C4-2B (cell line): ENCODE results near the gene CAPN9.

Experiments used
- H3K27ac ChIP-seq: fragments of 450-650 bp; 2 replicates; pipeline ENCODE4 v1.5.1; 2017
- ZFX ChIP-seq: fragments of 450-650 bp; IDR thresholded peaks from 2 replicates; pipeline ENCODE4 v1.6.1; 2017
- TF ChIP-seq, protein P1 (sequence below): fragments of 450-650 bp; conservative IDR thresholded peaks from 2 replicates; pipeline ENCODE4 v1.5.1; 2017; ENCODE audit warnings: mild to moderate bottlenecking

Gene CAPN9

DNA sequence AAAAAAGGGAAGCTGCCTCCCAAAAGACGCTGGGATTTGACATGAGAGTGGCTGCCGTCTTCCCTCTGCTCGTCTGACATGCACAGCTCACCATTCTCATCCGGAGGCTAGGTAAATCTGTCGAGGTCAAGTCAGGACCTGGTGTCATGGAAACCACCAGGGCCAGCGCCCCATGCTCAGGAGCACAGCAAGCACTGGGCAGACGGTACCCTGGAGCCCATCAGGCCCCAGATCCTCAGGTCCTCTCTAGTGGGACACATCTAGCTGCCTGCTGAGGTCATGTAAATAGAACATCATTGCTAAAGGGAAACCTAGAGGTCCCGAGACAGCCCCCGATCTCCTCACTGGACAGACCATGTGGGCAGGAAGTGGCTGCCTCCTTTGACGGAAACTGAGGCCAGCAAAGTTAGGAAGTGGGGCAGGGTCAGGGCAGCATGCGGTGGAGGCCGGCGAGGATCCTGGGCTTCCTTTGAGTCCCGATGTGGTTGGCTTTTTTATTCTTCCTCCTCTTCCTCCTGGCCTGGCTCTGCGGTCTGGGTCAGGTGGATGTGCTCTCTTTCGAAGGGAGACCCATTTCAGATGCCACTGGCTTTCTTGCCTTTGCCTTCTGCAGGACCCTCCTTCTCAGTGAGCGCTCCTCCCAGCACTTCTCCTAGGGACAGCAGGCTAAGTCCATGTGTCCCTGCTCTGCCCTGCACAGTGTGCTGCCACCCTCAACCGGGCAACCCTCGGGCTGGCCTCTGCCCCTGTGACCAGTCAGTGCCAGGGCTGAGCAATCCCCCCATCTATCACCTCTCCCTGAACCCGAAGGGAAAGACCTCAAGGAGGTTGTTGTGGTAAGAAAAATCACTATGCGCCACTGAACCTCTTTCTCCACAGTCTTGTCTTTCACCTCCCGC, 39.2 kb upstream of the CAPN9 start:
- no peak overlapping the region for H3K27ac ChIP-seq
- TF ChIP-seq, protein P1, sequence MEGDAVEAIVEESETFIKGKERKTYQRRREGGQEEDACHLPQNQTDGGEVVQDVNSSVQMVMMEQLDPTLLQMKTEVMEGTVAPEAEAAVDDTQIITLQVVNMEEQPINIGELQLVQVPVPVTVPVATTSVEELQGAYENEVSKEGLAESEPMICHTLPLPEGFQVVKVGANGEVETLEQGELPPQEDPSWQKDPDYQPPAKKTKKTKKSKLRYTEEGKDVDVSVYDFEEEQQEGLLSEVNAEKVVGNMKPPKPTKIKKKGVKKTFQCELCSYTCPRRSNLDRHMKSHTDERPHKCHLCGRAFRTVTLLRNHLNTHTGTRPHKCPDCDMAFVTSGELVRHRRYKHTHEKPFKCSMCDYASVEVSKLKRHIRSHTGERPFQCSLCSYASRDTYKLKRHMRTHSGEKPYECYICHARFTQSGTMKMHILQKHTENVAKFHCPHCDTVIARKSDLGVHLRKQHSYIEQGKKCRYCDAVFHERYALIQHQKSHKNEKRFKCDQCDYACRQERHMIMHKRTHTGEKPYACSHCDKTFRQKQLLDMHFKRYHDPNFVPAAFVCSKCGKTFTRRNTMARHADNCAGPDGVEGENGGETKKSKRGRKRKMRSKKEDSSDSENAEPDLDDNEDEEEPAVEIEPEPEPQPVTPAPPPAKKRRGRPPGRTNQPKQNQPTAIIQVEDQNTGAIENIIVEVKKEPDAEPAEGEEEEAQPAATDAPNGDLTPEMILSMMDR: no peak
- no peak for TF ChIP-seq ZFX

DNA sequence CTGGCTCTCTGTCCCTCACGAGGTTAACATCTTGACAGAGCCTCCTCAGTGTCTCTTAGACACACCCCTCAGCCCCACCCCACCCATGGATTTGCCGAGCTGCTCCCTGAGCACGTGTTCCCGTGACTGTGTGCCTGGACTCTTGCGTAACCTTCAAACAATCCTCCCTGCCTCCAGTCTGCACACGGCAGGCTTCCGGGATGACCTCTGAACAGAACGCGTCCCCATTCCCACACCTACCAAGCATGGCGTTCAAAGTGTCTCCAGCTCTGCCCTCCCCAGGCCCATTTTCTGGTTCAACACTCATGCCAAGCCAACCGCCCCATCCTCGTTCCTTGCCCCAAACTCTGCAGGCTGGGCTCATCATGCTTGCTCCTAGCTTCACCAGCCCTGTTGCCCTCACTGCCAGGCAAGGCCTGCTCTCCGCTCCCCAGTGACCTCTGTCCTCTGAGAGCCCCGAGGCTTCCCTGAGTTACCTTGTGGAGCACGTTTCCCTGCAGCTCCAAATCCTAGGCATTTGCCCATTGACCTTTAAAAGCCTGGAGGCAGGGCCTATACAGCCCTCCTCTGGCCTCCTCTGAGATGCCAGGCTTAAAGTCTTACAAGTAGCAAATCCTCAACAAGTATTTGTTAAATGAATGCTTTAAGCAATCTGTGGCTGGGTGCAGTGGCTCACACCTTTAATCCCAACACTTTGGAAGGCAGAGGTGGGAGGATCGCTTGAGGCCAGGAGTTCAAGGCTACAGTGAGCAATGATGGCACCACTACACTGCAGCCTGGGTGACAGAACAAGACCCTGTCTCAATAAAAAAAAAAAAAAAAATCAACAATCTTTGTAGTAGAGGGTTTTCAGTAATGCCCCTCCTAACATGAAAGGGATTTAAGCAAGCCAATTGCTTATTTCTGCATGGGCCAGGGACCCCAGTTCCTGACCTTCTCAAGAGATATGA, 38.3 kb upstream of the CAPN9 start:
- no peak overlapping the region for H3K27ac ChIP-seq
- no peak for TF ChIP-seq ZFX
- TF ChIP-seq, protein P1: no peak

DNA sequence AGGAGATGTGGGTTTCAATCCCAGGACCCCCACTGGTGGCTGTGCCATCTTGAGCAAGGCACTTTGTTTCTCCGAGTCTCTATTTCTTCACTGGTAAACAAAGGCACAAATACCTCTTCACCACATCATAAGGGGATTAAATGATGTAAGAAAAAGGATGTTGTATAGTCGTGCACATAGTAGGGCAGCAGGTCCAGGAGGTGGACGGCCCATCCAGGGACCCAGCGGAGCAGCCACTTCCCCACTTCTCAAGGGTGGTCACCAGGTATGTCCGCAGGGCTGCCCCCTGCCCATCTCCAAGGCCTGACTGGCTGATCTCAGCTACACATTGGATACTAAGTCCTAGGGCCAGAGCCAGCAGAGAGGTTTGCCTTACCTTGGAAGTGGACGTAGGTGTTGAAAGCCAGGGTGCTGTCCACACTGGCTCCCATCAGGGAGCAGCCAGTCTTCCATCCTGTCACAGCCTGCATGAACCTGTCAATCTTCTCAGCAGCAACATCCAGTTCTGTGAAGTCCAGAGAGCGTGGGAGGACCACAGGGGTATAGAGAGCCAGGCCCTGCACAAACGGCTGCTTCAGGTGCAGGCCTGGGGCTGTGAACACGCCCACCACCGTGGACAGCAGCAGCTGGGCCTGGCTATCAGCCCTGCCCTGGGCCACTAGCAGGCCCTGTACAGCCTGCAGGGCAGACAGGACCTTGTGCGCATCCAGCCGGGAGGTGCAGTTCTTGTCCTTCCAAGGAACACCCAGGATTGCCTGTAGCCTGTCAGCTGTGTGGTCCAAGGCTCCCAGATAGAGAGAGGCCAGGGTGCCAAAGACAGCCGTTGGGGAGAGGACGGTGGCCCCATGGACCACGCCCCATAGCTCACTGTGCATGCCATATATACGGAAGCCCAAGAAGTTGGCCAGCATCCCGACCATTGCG, 37.3 kb upstream of the CAPN9 start:
- H3K27ac ChIP-seq: no peak overlapping the region
- no peak for TF ChIP-seq ZFX
- TF ChIP-seq, protein P1: no peak

DNA sequence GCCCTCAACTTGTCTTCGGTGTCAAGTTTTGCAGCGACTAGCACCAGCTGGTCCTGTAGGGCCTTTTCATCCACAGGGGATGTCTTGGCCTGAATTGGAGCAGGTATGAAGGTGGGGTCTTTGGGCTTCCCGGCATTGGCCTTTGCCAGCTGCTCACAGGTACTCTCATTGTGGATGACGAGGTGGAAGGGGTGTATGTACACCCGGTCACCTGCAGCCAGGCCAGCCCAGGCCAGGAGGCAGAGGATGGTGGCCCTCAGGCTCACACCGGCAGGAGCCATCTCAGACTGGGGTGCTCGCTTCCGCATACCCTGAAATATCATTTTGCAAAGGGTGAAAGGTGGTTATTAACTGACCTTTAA, 36.7 kb upstream of the CAPN9 start:
- TF ChIP-seq, protein P1: no peak
- no peak for TF ChIP-seq ZFX
- no peak overlapping the region for H3K27ac ChIP-seq

DNA sequence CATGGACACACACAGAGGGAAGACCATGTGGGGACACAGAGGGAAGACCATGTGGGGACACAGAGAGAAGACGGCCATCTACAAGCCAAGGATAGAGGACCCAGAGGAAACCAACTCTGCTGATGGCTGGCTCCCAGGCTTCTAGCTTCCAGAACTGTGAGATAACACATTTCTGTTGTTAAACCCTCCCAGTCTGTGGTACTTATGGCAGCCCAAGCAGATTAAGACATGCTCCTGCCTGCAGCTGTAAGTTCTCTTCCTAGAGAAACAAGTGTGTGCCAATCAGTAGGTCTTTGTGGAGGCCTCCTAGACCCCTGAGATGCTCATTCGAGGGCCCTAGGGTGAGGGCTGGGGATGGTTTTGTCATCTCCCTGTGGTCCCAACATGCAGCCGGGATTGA, 35.9 kb upstream of the CAPN9 start:
- H3K27ac ChIP-seq: no peak overlapping the region
- TF ChIP-seq, protein P1: no peak
- TF ChIP-seq ZFX: no peak

DNA sequence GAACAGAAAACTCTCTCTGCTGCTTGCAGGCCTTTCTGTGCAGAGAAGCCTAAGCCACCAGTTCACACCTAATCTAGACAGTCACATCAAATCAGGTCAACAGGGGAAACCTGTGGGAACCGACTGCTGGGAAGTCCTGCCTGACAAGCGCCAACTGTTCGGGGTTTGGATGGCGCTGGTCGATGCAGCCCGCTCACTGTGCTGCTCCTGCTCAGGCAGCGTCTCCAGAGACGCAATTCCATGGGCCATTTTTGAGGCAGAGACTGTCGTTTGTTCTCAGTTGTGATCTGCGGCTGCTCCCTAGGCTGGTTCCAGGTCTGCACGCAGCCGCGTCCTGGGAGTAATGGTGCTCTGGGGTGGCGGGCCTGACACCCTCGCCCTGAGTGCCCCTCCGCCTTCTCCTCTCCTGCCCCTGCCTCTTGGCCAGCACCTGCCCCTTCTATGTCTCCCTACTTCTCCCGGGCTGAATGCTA, 34.7 kb upstream of the CAPN9 start:
- no peak for TF ChIP-seq ZFX
- TF ChIP-seq, protein P1: no peak
- H3K27ac ChIP-seq: no peak overlapping the region
